ENCODE measurements around the gene DMKN. TPM values are rescaled to one million over a fixed set of nuclear protein-coding genes. Genes with fewer than 3 reads are reported as not detected.

DMKN gene
- total and polyA plus RNA-seq, 3 donors from 2014 or later, result 5.8 to 24.0 (median 7.9) TPM

GRCh38 chr19:35514282-35514809 is 897 bp upstream of the DMKN start:
- no peak for DNase-seq
- Histone ChIP-seq H3K27me3 (no peaks in the 10 kb centered on the region), H3K36me3 (ENCODE audit: low read depth, missing control alignments) (no peaks in the 10 kb centered on the region), H3K27ac (no peak overlapping the region), H3K4me1 (peaks cover 4% of the 10 kb centered on the region), H3K4me3 (no peak overlapping the region), H3K9me3 (no peaks in the 10 kb centered on the region)
- intact Hi-C loops (cut with DNase I; ENCODE audit: low total_unique reads), result no loop called here
- TF ChIP-seq POLR2A (IDR thresholded peaks at IDR 0.05), result no peak
- TF ChIP-seq CTCF (IDR thresholded peaks at IDR 0.05), result no peak
- WGBS, 2 donors, result 48 to 51% methylated on average over 13 to 20 of the region's 20 CpGs

GRCh38 chr19:35512831-35513627 is 420 bp downstream of the DMKN start:
- H3K27ac ChIP-seq, result no peak overlapping the region
- H3K27me3 ChIP-seq, result no peaks in the 10 kb centered on the region
- intact Hi-C loops (cut with DNase I; ENCODE audit: low total_unique reads), result no loop called here
- H3K36me3 ChIP-seq (ENCODE audit: low read depth, missing control alignments), result no peaks in the 10 kb centered on the region
- no peak overlapping the region for H3K4me3 ChIP-seq
- TF ChIP-seq POLR2A (IDR thresholded peaks at IDR 0.05), result no peak
- TF ChIP-seq CTCF (IDR thresholded peaks at IDR 0.05), result no peak
- H3K9me3 ChIP-seq, result no peaks in the 10 kb centered on the region
- no peak for DNase-seq
- WGBS, 2 donors, result 77 to 81% methylated on average over 12 to 15 of the region's 15 CpGs
- peaks cover 4% of the 10 kb centered on the region for H3K4me1 ChIP-seq

- H3K27me3 ChIP-seq, result no peaks in the 10 kb centered on the region
- no peak overlapping the region for H3K4me3 ChIP-seq
- DNase-seq, result no peak
- peaks cover 4% of the 10 kb centered on the region for H3K4me1 ChIP-seq
- TF ChIP-seq CTCF (IDR thresholded peaks at IDR 0.05) (no peak), POLR2A (IDR thresholded peaks at IDR 0.05) (no peak)
- no peak overlapping the region for H3K27ac ChIP-seq
- no peaks in the 10 kb centered on the region for H3K9me3 ChIP-seq
- WGBS, 2 donors, result 0 to 77% methylated on average over 1 to 7 of the region's 7 CpGs
- intact Hi-C loops (cut with DNase I; ENCODE audit: low total_unique reads), result no loop called here
- no peaks in the 10 kb centered on the region for H3K36me3 ChIP-seq (ENCODE audit: low read depth, missing control alignments)
Observed at GRCh38 chr19:35511337-35511736, 2.1 kb downstream of the DMKN start.

GRCh38 chr19:35510626-35510964 is 2.9 kb downstream of the DMKN start:
- H3K27me3 ChIP-seq, result no peaks in the 10 kb centered on the region
- peaks cover 4% of the 10 kb centered on the region for H3K4me1 ChIP-seq
- H3K4me3 ChIP-seq, result peak overlapping the region; percentile 31 to 51
- no peaks in the 10 kb centered on the region for H3K9me3 ChIP-seq
- WGBS, 2 donors, result 5% methylated on average over 4 to 15 of the region's 15 CpGs
- DNase-seq, result no peak
- TF ChIP-seq CTCF (IDR thresholded peaks at IDR 0.05) (no peak), POLR2A (IDR thresholded peaks at IDR 0.05) (no peak)
- no peaks in the 10 kb centered on the region for H3K36me3 ChIP-seq (ENCODE audit: low read depth, missing control alignments)
- intact Hi-C loops (cut with DNase I; ENCODE audit: low total_unique reads), result no loop called here
- H3K27ac ChIP-seq, result no peak overlapping the region

Data from testis (tissue), 3 donors.